GM15510 (cell line): Measurements from ENCODE around the gene PLEKHA4.

Source experiments
- POLR2A ChIP-seq: IDR thresholded peaks from 3 replicates; pipeline ENCODE4 v1.6.1; 2011; ENCODE audit warnings: borderline replicate concordance; ENCODE audit not compliant: insufficient read length; ENCODE audit errors: extremely low read depth

The PLEKHA4 gene

GRCh38 chr19:48872182-48872883 is 3.9 kb upstream of the PLEKHA4 start, which contains the start of gene PPP1R15A:
PPP1R15A (plus strand) TSS chr19:48872421; CDS start chr19:48873234, 813 bp downstream.
- TF ChIP-seq POLR2A: peak; percentile 100

- no peak for TF ChIP-seq POLR2A
Measured at GRCh38 chr19:48870048-48870447, 1.6 kb upstream of the PLEKHA4 start.

DNA sequence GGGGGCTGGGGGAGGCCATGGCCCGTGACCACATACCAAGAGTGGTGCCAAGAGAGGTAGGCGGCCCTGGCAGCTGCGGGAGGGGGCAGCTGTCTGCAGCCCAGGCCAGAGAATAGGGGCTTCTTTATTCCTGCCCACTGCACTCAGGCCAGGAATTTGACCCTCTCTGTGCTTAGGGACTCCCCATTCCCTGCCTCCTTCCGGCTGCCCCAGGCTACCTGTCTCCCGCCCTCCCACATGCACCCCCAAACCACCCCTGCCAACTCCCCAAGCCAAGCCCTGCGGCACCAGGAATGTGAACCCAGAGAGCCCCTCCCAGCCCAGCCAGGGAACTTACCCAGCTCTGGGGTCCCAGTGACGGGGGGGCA is 687 bp downstream of the PLEKHA4 start:
- TF ChIP-seq POLR2A: no peak

DNA sequence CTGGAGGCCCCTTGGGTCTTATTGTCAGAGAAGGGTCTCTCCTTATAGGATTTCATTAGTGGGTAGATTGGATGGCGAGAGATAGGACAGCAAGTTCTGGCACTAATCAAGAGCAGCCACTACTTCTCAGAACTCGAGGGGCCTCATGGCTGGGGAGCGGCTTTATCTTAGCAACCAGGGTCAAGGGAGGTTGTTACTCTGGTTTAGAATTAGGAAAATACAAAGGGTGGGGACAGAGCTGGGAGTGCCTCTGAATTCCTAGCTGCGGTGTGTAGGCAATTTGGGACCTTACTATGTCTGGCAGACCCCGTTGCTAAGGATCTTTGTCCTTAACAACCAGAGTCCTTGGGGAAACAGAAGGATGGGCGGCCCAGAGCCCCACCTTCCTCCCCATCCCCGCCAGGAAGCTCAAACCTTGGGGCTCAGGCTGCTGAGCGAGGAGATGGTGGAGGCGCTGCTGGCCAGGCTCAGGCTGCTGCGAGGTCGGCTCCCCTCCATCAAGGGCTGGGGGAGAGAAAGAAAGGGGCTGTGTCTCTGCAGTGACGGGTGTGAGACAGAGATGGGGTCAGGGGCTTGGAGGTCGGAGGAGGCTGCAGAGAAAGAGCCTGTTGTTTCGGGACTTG is 1.2 kb downstream of the PLEKHA4 start:
- TF ChIP-seq POLR2A: no peak

DNA sequence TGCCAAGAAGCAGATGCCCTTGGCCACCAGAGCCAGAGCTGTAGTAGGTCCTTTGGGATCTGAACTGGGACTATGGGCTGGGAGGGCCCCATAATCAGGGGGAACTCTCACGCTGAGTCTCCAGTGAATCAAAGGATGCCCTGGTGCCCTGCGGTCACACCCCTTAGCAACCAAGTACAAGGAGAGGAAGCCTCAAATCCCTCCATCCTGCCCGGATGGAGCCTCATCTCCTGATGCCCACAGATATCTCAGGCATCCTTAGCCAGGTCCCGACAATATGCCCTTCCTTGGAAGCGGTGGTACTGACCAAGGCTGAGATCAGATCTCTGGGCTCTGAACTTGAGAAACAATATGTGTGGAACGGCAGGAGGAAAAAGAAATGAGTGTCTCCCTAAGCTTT is 1.7 kb downstream of the PLEKHA4 start:
- TF ChIP-seq POLR2A: no peak

DNA sequence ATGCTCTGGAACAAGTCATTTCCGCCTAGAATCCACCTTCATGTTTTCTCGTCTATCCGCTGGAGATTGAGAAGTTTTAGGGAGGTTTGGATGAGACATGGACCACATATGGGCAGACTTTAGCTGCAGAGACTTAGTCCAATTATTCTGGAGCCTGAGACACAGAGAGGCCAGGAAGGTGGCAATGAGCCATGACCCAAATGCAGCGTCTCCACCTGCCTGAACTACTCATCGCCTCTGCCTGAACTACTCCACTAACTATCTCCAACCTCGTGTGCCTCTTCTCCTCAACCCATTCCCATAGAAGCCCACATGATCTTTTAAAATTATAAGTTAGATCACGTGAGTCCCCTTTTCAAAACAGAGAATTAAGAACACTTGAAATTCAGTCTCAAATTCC is 5.6 kb downstream of the PLEKHA4 start:
- no peak for TF ChIP-seq POLR2A

- TF ChIP-seq POLR2A: no peak
Measured at GRCh38 chr19:48861313-48861712, 7.1 kb downstream of the PLEKHA4 start.

GRCh38 chr19:48859711-48860572 is 8.5 kb downstream of the PLEKHA4 start:
- TF ChIP-seq POLR2A: no peak

DNA sequence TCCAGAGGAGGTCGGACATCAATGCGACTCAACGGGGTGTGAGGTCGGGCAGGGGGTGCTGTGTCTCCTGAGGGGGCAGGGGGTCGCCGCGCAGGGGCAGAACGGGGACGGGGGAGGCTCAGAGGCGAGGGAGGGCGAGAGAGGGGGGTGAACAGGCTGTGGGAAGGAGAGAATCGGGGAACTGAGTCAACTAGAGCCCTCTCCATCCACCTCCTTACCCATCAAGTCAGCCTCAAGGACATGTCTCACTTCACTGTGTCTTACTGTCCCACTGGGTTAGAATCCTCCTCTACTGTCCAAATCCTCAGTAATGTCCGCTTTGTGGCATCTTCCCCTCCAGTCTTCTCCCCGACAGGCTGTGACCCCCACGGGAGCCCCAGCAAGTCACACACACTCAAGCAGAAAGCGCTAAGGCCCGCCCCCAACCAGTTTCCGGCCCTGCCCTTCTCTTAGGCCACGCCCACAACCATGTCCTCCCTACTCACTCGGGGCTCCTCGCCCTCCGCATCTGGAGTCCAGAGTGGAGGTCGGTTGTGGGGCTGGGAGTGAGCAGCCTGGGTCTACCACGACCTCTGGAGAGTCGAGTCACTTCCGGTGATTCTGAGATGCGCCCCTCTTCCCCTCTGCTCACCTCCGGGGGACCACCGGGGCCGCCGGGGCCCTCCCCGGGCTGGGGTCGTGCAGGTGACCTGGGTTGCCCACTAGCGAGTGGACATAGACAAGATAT is 9.3 kb downstream of the PLEKHA4 start:
- TF ChIP-seq POLR2A: peak; percentile 56

- TF ChIP-seq POLR2A: no peak
Measured at GRCh38 chr19:48856921-48857320, 11.5 kb downstream of the PLEKHA4 start.

GRCh38 chr19:48854103-48854502 is 14.3 kb downstream of the PLEKHA4 start:
- TF ChIP-seq POLR2A: no peak

DNA sequence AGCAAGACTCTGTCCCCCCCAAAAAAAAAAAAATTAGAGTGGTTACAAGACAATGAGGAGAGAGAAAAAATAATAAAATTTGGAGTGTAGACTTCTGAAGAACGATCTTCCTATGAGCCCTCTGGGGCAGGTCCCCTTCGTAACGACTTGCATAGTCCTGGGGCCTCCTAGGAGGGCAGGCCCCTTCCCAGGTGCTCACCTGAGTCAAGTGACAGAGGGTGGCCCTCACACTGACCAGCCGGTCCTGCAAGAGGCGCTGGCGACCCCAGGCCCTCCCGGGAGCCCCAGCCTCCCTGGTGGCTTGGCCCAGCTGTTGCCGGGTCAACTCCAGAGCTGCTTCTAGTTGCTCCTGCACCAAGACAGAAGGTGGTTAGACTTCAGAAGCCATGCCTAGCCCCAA is 14.9 kb downstream of the PLEKHA4 start:
- no peak for TF ChIP-seq POLR2A

DNA sequence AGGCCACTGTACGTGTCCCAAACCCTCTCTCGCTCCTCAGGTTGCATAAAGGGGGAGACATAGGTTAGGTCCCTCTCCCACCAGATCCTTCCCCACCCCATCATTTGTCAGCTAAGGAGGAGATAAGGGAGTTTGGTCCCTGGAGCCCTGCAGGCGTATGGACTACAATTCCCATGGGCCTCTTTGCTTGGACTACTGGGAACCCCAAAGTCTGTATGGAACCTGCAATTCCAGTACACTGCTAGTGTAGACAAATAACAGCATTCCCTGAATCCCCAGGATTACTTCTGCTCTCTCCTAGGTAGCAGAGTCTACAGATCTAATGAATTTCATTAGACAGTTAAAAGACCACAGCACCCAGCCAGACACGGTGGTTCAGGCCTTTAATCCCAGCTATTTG is 16.1 kb downstream of the PLEKHA4 start:
- TF ChIP-seq POLR2A: no peak

DNA sequence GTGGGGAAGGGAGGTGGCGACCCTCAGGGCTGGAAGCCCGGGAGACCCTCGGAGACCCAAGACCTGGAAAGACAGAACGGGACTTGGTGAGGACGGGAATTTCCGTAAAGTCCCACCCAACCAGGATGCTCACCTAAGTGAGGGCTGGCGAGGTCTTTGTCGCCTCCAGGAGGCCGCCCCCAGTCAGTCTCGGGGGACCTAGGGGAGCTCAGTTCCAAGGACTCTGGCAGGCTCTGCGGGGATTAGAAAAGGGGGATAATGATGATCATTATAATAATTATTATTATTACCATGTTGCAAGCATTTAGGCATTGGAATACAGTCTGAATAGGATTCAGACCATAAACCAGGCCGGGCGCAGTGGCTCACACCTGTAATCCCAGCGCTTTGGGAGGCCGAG is 23.0 kb downstream of the PLEKHA4 start:
- no peak for TF ChIP-seq POLR2A

GRCh38 chr19:48844472-48844871 is 23.9 kb downstream of the PLEKHA4 start:
- no peak for TF ChIP-seq POLR2A
